Ascending aorta (tissue), 2 donors: ENCODE results near the gene IFNL1. TPM values are rescaled to one million over a fixed set of nuclear protein-coding genes. Genes with fewer than 3 reads are reported as not detected.

ENCODE experiments used
- DNase-seq, 2 donors: peaks; one replicate each; pipeline ENCODE4 v3.0.0-alpha.2; 2019; ENCODE audit warnings: low spot score in 2 of 2
- H3K27ac ChIP-seq, 2 donors: fragments of 200-600 bp; sonication (generic); one replicate each; pipeline ENCODE4 v1.5.1; 2016 to 2017; ENCODE audit warnings: mild to moderate bottlenecking in 1 of 2
- H3K27me3 ChIP-seq: fragments of 200-600 bp; sonication (generic); one replicate; pipeline ENCODE4 v1.5.1; 2017
- H3K36me3 ChIP-seq, 2 donors: fragments of 200-600 bp; sonication (generic); one replicate each; pipeline ENCODE4 v1.5.1; 2016
- H3K4me1 ChIP-seq, 2 donors: fragments of 200-600 bp; sonication (generic); one replicate each; pipeline ENCODE4 v1.5.1; 2016 to 2017; ENCODE audit warnings: mild to moderate bottlenecking in 1 of 2
- H3K4me3 ChIP-seq, 2 donors: fragments of 200-600 bp; sonication (generic); one replicate each; pipeline ENCODE4 v1.5.1; 2016 to 2017; ENCODE audit warnings: mild to moderate bottlenecking in 1 of 2
- H3K9me3 ChIP-seq, 2 donors: fragments of 200-600 bp; sonication (generic); one replicate each; pipeline ENCODE4 v1.5.1; 2016
- intact Hi-C: fragments of 100-400 bp; cut with DNase I; formaldehyde crosslinking; loops from one replicate; pipeline ENCODE4 v1.15.1; 2023
- total RNA-seq: library from RNA; depleted of rRNA; stranded (reverse); fragments of >200 nt; gene quantifications from one replicate; pipeline ENCODE4 v1.1.0, GENCODE V29; 2016
- TF ChIP-seq, protein P1 (sequence below), 3 experiments: fragments of 200-600 bp in 2 of 3; fragments of 450-650 bp in 1 of 3; sonication (generic) in 2 of 3; IDR thresholded peaks; one replicate each; pipeline ENCODE4 v1.5.1; 2016 to 2019; ENCODE audit warnings: antibody characterized with exemption in 3 of 3, mild to moderate bottlenecking in 1 of 3, moderate library complexity in 1 of 3

IFNL1 gene
- not detected for total RNA-seq

DNA sequence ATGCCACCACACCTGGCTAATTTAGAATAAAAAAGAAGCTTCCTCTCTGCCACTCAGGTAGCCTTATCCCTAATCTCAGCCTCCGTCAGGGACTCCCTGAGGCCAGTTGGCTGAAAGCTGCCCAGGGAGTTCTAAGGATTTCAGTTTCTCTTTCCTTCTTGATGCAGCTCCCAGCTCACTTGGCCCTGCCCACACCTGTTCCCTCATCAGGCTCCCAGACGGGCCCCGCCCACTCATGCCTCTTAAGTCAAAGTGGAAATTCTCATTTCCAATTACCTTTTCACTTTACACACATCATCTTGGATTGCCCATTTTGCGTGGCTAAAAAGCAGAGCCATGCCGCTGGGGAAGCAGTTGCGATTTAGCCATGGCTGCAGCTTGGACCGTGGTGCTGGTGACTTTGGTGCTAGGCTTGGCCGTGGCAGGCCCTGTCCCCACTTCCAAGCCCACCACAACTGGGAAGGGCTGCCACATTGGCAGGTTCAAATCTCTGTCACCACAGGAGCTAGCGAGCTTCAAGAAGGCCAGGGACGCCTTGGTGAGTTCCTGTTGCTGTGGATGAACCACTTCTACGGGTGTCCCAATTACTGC lies at the start of gene IFNL1:
Gene IFNL1, plus strand, starts transcription at position 353 of the 591 bp plus-strand sequence. Its CDS starts 15 bp downstream, at position 368.
- H3K36me3 ChIP-seq = no peaks in the 10 kb centered on the region
- H3K9me3 ChIP-seq = no peaks in the 10 kb centered on the region
- H3K4me1 ChIP-seq = no peaks in the 10 kb centered on the region
- no peak within 1 kb of the TSS for H3K27ac ChIP-seq
- intact Hi-C loops = no loop called here
- peak in 1 of 2 donors; percentile 52 for DNase-seq
- TF ChIP-seq, protein P1, sequence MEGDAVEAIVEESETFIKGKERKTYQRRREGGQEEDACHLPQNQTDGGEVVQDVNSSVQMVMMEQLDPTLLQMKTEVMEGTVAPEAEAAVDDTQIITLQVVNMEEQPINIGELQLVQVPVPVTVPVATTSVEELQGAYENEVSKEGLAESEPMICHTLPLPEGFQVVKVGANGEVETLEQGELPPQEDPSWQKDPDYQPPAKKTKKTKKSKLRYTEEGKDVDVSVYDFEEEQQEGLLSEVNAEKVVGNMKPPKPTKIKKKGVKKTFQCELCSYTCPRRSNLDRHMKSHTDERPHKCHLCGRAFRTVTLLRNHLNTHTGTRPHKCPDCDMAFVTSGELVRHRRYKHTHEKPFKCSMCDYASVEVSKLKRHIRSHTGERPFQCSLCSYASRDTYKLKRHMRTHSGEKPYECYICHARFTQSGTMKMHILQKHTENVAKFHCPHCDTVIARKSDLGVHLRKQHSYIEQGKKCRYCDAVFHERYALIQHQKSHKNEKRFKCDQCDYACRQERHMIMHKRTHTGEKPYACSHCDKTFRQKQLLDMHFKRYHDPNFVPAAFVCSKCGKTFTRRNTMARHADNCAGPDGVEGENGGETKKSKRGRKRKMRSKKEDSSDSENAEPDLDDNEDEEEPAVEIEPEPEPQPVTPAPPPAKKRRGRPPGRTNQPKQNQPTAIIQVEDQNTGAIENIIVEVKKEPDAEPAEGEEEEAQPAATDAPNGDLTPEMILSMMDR (IDR thresholded peaks at IDR 0.05) = no peak
- H3K27me3 ChIP-seq = no peaks in the 10 kb centered on the region
- no peak within 1 kb of the TSS for H3K4me3 ChIP-seq

DNA sequence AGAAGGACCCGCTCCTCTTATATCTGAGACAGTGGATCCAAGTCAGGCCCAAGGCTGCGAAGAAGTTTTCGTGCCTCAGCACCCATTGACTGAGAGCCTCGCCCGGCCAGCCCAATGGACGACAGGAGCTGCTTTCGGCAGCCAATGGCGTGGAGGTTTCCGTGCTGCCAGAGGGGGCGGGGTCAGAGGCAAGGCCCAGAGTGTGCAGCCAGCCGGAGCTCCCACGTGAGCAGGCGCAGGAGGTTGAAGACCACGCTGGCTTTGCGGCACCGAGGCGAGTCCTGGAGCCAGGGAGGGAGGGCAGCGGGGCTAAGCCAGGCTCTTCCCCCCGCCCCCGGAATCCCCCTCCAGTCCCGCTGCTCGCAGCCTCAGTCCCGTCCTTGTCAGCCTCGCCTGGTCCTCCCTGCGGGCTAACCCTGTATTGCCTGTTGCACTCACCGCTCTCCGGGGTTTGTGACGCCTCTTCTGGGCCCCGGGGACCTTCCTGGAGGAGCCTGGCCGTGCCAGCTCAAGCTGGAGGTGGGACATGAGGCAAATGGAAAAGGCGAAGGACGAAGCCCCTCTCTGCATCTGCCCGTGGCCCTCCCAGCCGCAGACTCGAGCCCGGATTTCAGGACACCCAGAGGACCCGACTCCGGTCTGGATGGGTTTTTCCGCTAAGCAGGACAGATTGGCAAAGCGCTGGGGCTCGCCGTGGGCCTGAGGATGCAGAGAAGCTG lies 49.1 kb upstream of the IFNL1 start:
- intact Hi-C loops = no loop called here
- DNase-seq = no peak
- no peaks in the 10 kb centered on the region for H3K36me3 ChIP-seq
- H3K4me3 ChIP-seq = peak overlapping the region; percentile 7 to 27
- peaks cover 12% of the 10 kb centered on the region for H3K27me3 ChIP-seq
- H3K4me1 ChIP-seq = no peaks in the 10 kb centered on the region
- H3K9me3 ChIP-seq = no peaks in the 10 kb centered on the region
- TF ChIP-seq, protein P1 (IDR thresholded peaks at IDR 0.05) = no peak
- H3K27ac ChIP-seq = no peak overlapping the region

DNA sequence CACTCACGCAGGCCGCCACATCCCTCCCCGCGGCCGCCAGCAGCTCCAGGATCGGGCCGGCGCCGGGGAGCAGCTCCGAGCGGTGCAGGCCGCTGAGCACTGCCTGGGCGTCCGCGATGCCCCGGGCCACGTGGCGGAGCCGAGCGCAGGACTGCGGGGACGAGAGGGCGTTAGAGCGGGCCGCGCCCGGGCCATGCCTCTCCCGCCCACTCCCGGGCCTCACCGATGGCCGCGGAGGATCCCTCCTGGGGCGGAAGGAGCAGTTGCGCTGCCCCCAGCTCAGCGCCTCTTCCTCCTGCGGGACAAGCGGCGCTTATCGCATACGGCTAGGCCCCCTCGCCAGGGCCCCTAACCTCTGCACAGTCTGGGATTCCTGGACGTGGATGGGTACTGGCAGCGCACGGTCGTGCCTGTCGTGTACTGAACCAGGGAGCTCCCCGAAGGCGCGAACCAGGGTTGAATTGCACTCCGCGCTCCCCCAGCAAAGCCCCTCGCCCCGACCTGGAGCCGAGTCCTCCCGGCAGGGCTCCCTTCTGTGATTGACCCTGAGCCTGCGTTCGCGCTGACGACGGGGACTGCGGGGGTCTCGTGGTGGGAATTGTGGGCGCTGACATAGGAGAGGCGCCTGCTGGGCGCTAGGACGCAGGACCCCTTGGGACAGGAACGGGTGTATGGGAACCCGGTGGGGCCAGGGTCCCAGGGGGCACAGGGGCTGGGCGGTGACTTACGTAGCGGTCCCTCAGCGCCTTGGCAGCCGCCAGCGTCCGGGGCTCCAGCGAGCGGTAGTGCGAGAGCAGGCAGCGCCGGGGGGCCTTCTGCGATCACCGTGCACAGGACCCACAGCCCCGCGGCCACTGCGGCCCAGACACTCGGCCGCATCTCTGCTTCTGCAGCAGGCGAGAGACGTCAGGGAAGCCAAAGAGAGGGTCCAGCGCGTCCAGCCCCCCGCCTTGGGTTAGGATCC lies 48.2 kb upstream of the IFNL1 start:
- Histone ChIP-seq H3K4me3 (peak overlapping the region; percentile 7 to 27), H3K36me3 (no peaks in the 10 kb centered on the region), H3K27me3 (peaks cover 12% of the 10 kb centered on the region), H3K27ac (no peak overlapping the region), H3K9me3 (no peaks in the 10 kb centered on the region), H3K4me1 (no peaks in the 10 kb centered on the region)
- TF ChIP-seq, protein P1 (IDR thresholded peaks at IDR 0.05) = no peak
- intact Hi-C loops = no loop called here
- no peak for DNase-seq

DNA sequence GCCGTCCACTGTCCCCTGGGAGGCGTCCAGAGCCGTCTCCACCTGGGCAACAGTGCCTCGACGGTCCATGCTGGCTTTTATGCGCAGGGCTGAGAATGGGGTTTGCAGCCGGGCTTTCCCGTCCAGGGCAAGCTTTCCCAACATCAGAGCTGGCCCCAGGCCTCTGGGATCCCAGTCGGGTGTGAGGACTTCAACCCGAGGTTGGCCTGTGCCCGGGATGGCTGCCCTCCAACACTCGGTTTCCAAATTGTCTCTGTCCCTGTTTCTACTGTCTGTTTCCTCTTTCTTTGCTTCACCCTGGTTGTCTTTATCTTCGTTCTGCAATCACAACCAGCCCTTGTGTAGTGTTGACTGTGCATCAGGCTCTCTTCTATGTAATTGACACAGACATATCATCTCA lies 47.4 kb upstream of the IFNL1 start, which contains the start of gene IFNL4:
Gene IFNL4, minus strand, starts transcription at position 51 of the 400 bp plus-strand sequence.
- Histone ChIP-seq H3K36me3 (no peaks in the 10 kb centered on the region), H3K27me3 (peaks cover 12% of the 10 kb centered on the region), H3K4me3 (peak within 1 kb of the TSS; percentile 7 to 27), H3K4me1 (no peaks in the 10 kb centered on the region), H3K9me3 (no peaks in the 10 kb centered on the region), H3K27ac (no peak within 1 kb of the TSS)
- intact Hi-C loops = no loop called here
- DNase-seq = no peak
- TF ChIP-seq, protein P1 (IDR thresholded peaks at IDR 0.05) = no peak

DNA sequence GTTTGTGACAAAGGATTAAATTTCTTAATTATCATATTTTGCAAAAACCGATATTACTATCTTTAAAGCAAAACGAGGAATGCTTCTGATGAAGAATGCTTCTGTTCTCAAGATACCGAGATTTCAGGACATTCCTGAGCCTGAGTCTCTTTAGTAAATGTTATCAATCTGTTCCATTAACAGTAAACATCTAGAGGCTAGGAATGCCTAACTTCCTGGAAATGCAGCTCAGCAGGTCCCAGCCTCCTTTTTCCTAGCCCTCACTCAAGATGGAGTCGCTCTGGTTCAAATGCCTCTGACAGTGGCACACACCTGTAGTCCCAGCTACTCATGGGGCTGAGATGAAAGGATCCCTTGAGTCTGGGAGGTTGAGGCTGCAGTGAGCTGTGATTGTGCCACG lies 45.1 kb upstream of the IFNL1 start:
- Histone ChIP-seq H3K36me3 (no peaks in the 10 kb centered on the region), H3K9me3 (no peaks in the 10 kb centered on the region), H3K27ac (no peak overlapping the region), H3K27me3 (peaks cover 12% of the 10 kb centered on the region), H3K4me3 (no peak overlapping the region), H3K4me1 (no peaks in the 10 kb centered on the region)
- no peak for DNase-seq
- TF ChIP-seq, protein P1 (IDR thresholded peaks at IDR 0.05) = no peak
- intact Hi-C loops = no loop called here
